GM12878 (cell line): ENCODE measurements around the gene C1QTNF8.

Experiments
- FOS ChIP-seq: IDR thresholded peaks from 3 replicates; pipeline ENCODE4 v1.6.1; 2011; ENCODE audit warnings: borderline replicate concordance; ENCODE audit not compliant: insufficient read length; ENCODE audit errors: extremely low read depth
- POLR2A ChIP-seq: IDR thresholded peaks from 2 replicates; pipeline ENCODE4 v1.6.1; 2011; ENCODE audit warnings: low read depth, mild to moderate bottlenecking, low read length
- SIX5 ChIP-seq: IDR thresholded peaks from 2 replicates; pipeline ENCODE4 v1.6.1; 2011; ENCODE audit warnings: mild to moderate bottlenecking, low read depth, low read length, moderate library complexity; ENCODE audit not compliant: severe bottlenecking
- SP1 ChIP-seq: IDR thresholded peaks from one replicate; pipeline ENCODE4 v1.6.1; 2011; ENCODE audit warnings: low read depth, low read length
- SPI1 ChIP-seq: IDR thresholded peaks from 2 replicates; pipeline ENCODE4 v1.6.1; 2011; ENCODE audit warnings: low read depth, mild to moderate bottlenecking, low read length, moderate library complexity, borderline replicate concordance; ENCODE audit not compliant: insufficient read depth
- SRF ChIP-seq, 2 experiments: IDR thresholded peaks; 2 replicates each; pipeline ENCODE4 v1.6.1; 2011; ENCODE audit warnings: low read depth in 2 of 2, low read length in 2 of 2, mild to moderate bottlenecking in 1 of 2, moderate library complexity in 1 of 2
- TCF12 ChIP-seq: IDR thresholded peaks from 2 replicates; pipeline ENCODE4 v1.6.1; 2011; ENCODE audit warnings: low read depth, mild to moderate bottlenecking, low read length
- USF2 ChIP-seq: IDR thresholded peaks from 2 replicates; pipeline ENCODE4 v1.6.1; 2011; ENCODE audit warnings: low read depth, low read length, improper control_type of control experiment, borderline replicate concordance
- YBX1 ChIP-seq: fragments of 450-650 bp; IDR thresholded peaks from 2 replicates; pipeline ENCODE4 v1.6.1; 2016; ENCODE audit warnings: antibody characterized with exemption
- TF ChIP-seq, protein P1 (sequence below), 3 experiments: IDR thresholded peaks in 2 of 3; conservative IDR thresholded peaks in 1 of 3; 2 replicates each; pipeline ENCODE4 v1.5.1; 2011; ENCODE audit warnings: low read depth in 3 of 3, low read length in 3 of 3, mild to moderate bottlenecking in 3 of 3, control low read depth in 2 of 3, moderate library complexity in 2 of 3, inconsistent platforms in 1 of 3, mixed read lengths in 1 of 3; ENCODE audit not compliant: control insufficient read depth in 2 of 3, insufficient read depth in 1 of 3; ENCODE audit errors: extremely low read depth in 1 of 3
- TF ChIP-seq, protein P2 (sequence below): fragments of 150-350 bp; IDR thresholded peaks from 2 replicates; pipeline ENCODE4 v1.6.1; 2016; ENCODE audit warnings: low read depth, low read length
- TF ChIP-seq, protein P3 (sequence below): IDR thresholded peaks from 2 replicates; pipeline ENCODE4 v1.6.1; 2012; ENCODE audit warnings: low read depth, low read length, improper control_type of control experiment

- no peak for TF ChIP-seq TCF12
- no peak for TF ChIP-seq USF2
- TF ChIP-seq YBX1: no peak
- TF ChIP-seq SRF (IDR thresholded peaks at IDR 0.05; ENCODE audit: low read depth in 2 of 2, low read length in 2 of 2): no peak
- TF ChIP-seq, protein P1, sequence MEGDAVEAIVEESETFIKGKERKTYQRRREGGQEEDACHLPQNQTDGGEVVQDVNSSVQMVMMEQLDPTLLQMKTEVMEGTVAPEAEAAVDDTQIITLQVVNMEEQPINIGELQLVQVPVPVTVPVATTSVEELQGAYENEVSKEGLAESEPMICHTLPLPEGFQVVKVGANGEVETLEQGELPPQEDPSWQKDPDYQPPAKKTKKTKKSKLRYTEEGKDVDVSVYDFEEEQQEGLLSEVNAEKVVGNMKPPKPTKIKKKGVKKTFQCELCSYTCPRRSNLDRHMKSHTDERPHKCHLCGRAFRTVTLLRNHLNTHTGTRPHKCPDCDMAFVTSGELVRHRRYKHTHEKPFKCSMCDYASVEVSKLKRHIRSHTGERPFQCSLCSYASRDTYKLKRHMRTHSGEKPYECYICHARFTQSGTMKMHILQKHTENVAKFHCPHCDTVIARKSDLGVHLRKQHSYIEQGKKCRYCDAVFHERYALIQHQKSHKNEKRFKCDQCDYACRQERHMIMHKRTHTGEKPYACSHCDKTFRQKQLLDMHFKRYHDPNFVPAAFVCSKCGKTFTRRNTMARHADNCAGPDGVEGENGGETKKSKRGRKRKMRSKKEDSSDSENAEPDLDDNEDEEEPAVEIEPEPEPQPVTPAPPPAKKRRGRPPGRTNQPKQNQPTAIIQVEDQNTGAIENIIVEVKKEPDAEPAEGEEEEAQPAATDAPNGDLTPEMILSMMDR (IDR thresholded peaks at IDR 0.05 in 2 of 3, conservative IDR thresholded peaks at IDR 0.05 in 1 of 3; ENCODE audit: control insufficient read depth in 2 of 3, extremely low read depth in 1 of 3, insufficient read depth in 1 of 3, low read depth in 3 of 3, low read length in 3 of 3): no peak
- TF ChIP-seq, protein P2, sequence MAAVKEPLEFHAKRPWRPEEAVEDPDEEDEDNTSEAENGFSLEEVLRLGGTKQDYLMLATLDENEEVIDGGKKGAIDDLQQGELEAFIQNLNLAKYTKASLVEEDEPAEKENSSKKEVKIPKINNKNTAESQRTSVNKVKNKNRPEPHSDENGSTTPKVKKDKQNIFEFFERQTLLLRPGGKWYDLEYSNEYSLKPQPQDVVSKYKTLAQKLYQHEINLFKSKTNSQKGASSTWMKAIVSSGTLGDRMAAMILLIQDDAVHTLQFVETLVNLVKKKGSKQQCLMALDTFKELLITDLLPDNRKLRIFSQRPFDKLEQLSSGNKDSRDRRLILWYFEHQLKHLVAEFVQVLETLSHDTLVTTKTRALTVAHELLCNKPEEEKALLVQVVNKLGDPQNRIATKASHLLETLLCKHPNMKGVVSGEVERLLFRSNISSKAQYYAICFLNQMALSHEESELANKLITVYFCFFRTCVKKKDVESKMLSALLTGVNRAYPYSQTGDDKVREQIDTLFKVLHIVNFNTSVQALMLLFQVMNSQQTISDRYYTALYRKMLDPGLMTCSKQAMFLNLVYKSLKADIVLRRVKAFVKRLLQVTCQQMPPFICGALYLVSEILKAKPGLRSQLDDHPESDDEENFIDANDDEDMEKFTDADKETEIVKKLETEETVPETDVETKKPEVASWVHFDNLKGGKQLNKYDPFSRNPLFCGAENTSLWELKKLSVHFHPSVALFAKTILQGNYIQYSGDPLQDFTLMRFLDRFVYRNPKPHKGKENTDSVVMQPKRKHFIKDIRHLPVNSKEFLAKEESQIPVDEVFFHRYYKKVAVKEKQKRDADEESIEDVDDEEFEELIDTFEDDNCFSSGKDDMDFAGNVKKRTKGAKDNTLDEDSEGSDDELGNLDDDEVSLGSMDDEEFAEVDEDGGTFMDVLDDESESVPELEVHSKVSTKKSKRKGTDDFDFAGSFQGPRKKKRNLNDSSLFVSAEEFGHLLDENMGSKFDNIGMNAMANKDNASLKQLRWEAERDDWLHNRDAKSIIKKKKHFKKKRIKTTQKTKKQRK: no peak
- TF ChIP-seq SP1: no peak
- no peak for TF ChIP-seq FOS
- no peak for TF ChIP-seq SPI1
- TF ChIP-seq, protein P3, sequence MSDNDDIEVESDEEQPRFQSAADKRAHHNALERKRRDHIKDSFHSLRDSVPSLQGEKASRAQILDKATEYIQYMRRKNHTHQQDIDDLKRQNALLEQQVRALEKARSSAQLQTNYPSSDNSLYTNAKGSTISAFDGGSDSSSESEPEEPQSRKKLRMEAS: no peak
- TF ChIP-seq POLR2A: no peak
- TF ChIP-seq SIX5: no peak
Observed at GRCh38 chr16:1049113-1049975, 46.7 kb downstream of the C1QTNF8 start.
